GM21515 (cell line): ENCODE measurements around the gene ZNF184.
"Not testable (repeated sequence)": the region's sequence is repeated elsewhere in the genome, so short reads cannot be mapped to it uniquely, and the experiment has no call there.

Experiments used
- ATAC-seq: cut with Tn5 transposase; IDR thresholded peaks from one replicate; pipeline ENCODE4 v1.9.1; 2021; ENCODE audit not compliant: unreplicated experiment

ZNF184 gene

GRCh38 chr6:27426045-27426620 lies 46.8 kb downstream of the ZNF184 start:
- ATAC-seq, result no peak

- ATAC-seq, result not testable (repeated sequence)
Measured at GRCh38 chr6:27424851-27425250, 48.1 kb downstream of the ZNF184 start.

- no peak for ATAC-seq
Measured at GRCh38 chr6:27422651-27423332, 50.1 kb downstream of the ZNF184 start.

DNA sequence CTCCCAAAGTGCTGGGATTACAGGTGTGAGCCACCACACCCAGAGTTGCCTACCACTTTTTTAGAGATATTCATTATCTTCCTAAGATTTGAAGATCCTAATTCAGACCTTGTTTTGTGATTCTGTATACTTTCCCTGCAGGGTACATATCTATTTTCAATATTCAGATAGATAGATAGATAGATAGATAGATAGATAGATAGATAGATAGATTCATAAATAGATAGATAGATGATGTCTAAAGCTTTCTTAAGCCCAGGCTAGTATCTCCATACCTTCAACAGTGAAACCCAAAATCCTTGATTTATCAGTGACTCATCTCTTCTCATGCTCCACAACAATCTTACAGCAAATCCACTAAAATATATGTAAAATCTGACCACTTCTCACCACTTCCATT lies 53.5 kb downstream of the ZNF184 start:
- ATAC-seq, result no peak

GRCh38 chr6:27415898-27416297 lies 57.0 kb downstream of the ZNF184 start:
- ATAC-seq, result no peak

DNA sequence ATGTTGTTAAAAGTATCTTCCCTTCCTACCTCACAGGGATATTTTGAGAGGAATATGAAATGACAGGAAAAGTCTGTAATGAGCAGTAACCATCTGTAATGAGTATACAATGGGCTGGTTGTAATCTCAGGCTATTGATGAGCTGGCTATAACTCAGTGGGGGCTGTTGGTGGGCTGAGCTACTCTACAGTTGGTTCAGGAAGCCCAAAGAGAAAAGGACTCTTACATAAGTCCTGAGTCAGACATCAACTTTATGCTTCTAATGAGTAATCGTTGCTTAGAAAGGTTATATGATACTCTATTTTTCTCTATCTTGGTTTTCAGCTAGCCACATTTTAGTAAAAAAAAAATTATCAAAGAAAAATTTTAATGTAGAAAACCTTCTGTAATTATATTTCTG lies 57.9 kb downstream of the ZNF184 start:
- ATAC-seq, result no peak

GRCh38 chr6:27414300-27414699 lies 58.6 kb downstream of the ZNF184 start:
- ATAC-seq, result no peak

DNA sequence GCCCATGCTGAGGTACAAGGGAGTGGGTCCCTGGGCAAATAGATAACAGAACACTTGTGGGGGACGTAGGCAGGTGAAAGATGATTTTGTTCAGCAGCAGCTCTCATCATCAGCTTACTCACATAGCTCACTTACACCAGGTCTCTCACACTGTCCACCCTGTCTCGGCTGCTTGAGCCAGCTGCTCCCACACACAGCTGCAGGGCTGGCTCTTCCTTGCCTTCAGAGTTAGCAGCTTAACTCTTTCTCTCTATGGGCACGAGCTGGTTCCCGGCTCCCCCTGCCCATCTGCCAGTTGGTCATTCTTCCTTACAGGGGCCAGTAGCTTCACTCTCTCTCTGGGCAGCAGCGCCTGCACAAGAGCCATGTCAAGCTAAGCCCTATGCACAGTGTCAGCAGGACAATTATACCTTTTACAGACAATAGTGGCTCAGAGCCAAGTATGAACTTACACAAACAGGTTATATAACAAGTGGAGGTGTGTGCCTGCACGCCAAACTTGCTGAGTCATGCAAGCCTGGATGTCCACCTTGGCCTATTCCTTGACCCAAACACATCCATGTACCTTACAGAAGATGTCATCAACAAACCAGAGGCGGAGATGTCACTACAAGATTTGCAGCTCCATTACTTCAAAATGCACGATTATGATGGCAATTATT lies 65.6 kb downstream of the ZNF184 start:
- ATAC-seq, result no peak

GRCh38 chr6:27406085-27406484 lies 66.8 kb downstream of the ZNF184 start:
- no peak for ATAC-seq

DNA sequence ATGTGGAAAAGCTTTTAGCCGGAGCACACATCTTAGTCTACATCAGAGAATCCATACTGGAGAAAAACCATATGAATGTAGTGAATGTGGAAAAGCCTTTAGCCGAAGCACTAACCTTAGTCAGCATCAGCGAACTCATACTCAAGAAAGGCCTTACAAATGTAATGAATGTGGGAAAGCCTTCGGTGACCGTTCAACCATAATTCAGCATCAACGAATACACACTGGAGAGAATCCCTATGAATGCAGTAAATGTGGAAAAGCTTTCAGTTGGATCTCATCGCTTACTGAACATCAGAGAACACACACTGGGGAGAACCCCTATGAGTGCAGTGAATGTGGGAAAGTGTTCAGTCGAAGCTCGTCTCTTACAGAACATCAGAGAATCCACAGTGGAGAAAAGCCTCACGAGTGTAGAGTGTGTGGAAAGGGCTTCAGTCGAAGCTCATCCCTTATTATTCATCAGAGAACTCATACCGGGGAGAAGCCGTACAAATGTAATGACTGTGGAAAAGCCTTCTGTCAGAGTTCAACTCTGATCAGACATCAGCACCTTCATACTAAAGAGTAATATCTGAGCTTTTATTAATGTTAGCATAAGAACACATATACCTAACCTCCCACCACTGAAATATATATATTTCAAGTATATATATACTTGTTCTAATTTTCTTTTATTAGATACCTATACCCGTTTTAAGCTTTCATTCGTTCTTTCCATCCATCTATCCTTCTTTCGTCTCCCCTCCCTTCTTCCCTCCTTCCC lies 71.8 kb downstream of the ZNF184 start:
- no peak for ATAC-seq
